ENCODE data around the gene PTGES. TPM values are rescaled to one million over a fixed set of nuclear protein-coding genes. Genes with fewer than 3 reads are reported as not detected.

PTGES gene
- total RNA-seq, 6 experiments from 2014 or later: 0.15 to 0.24 TPM; not detected in 4

GRCh38 chr9:129731477-129732085 is 21.3 kb downstream of the PTGES start:
- Histone ChIP-seq H3K9me3 (no peaks in the 10 kb centered on the region), H3K4me1 (no peaks in the 10 kb centered on the region), H3K36me3 (no peaks in the 10 kb centered on the region), H3K27ac (no peak overlapping the region), H3K27me3 (no peaks in the 10 kb centered on the region), H3K4me3 (no peak overlapping the region)
- 34% methylated on average over 6 of the region's 6 CpGs for WGBS (ENCODE audit: insufficient coverage, low coverage, low lambda C conversion rate, missing lambda C conversion rate)
- TF ChIP-seq POLR2A (IDR thresholded peaks at IDR 0.05) (no peak), CTCF (IDR thresholded peaks at IDR 0.05) (no peak)
- ATAC-seq (no peak), DNase-seq (no peak)
- intact Hi-C loops (cut with DNase I): no loop called here

GRCh38 chr9:129728744-129729143 is 24.1 kb downstream of the PTGES start:
- TF ChIP-seq CTCF (IDR thresholded peaks at IDR 0.05) (no peak), POLR2A (IDR thresholded peaks at IDR 0.05) (no peak)
- no peaks in the 10 kb centered on the region for H3K36me3 ChIP-seq
- no peaks in the 10 kb centered on the region for H3K27me3 ChIP-seq
- H3K27ac ChIP-seq: no peak overlapping the region
- no peaks in the 10 kb centered on the region for H3K4me1 ChIP-seq
- ATAC-seq (no peak), DNase-seq (no peak)
- H3K4me3 ChIP-seq: no peak overlapping the region
- intact Hi-C loops (cut with DNase I): no loop called here
- H3K9me3 ChIP-seq: no peaks in the 10 kb centered on the region
- WGBS (ENCODE audit: insufficient coverage, low coverage, low lambda C conversion rate, missing lambda C conversion rate): 84% methylated on average over 7 of the region's 7 CpGs

GRCh38 chr9:129726322-129727160 is 26.3 kb downstream of the PTGES start:
- TF ChIP-seq POLR2A (IDR thresholded peaks at IDR 0.05) (no peak), CTCF (IDR thresholded peaks at IDR 0.05) (peak; percentile 55 to 79 (median 74))
- H3K9me3 ChIP-seq: no peaks in the 10 kb centered on the region
- peak; percentile 82 to 90 (median 86) for ATAC-seq
- intact Hi-C loops (cut with DNase I): no loop called here
- no peak overlapping the region for H3K27ac ChIP-seq
- H3K36me3 ChIP-seq: no peaks in the 10 kb centered on the region
- H3K27me3 ChIP-seq: no peaks in the 10 kb centered on the region
- WGBS (ENCODE audit: insufficient coverage, low coverage, low lambda C conversion rate, missing lambda C conversion rate): 17% methylated on average over 21 of the region's 23 CpGs
- no peak overlapping the region for H3K4me3 ChIP-seq
- DNase-seq: peak; percentile 53 to 61 (median 55)
- H3K4me1 ChIP-seq: no peaks in the 10 kb centered on the region

- Histone ChIP-seq H3K4me3 (no peak overlapping the region), H3K36me3 (no peaks in the 10 kb centered on the region), H3K27me3 (no peaks in the 10 kb centered on the region), H3K4me1 (no peaks in the 10 kb centered on the region), H3K27ac (no peak overlapping the region), H3K9me3 (no peaks in the 10 kb centered on the region)
- TF ChIP-seq POLR2A (IDR thresholded peaks at IDR 0.05) (no peak), CTCF (IDR thresholded peaks at IDR 0.05) (no peak)
- WGBS (ENCODE audit: insufficient coverage, low coverage, low lambda C conversion rate, missing lambda C conversion rate): 32% methylated on average over 8 of the region's 10 CpGs
- no peak for DNase-seq
- intact Hi-C loops (cut with DNase I): no loop called here
- ATAC-seq: no peak
Observed at GRCh38 chr9:129725795-129726251, 27.0 kb downstream of the PTGES start.
